ENCODE results near the gene DAAM2.

DNA sequence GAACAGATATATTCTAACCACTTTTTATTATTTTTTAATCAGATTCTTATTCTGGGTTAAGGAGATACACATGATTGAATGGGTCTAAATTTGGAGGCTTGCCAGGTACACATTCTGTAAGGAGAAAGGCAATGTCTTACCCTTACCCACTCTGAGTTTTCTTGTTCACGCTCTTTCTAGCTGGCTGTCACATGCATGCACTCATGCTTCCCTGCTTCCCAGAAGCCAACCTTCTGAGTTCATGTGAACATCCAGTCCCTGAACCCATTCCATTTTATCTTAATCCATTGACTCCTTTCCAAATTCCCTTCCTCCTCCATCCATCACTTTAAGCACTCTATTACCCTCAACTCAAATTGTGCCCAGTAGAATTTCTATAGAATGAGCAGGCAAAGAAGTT lies 159.5 kb downstream of the DAAM2 start:
- TF ChIP-seq, protein P1, sequence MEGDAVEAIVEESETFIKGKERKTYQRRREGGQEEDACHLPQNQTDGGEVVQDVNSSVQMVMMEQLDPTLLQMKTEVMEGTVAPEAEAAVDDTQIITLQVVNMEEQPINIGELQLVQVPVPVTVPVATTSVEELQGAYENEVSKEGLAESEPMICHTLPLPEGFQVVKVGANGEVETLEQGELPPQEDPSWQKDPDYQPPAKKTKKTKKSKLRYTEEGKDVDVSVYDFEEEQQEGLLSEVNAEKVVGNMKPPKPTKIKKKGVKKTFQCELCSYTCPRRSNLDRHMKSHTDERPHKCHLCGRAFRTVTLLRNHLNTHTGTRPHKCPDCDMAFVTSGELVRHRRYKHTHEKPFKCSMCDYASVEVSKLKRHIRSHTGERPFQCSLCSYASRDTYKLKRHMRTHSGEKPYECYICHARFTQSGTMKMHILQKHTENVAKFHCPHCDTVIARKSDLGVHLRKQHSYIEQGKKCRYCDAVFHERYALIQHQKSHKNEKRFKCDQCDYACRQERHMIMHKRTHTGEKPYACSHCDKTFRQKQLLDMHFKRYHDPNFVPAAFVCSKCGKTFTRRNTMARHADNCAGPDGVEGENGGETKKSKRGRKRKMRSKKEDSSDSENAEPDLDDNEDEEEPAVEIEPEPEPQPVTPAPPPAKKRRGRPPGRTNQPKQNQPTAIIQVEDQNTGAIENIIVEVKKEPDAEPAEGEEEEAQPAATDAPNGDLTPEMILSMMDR (optimal IDR thresholded peaks at IDR 0.05 in 1 of 3, IDR thresholded peaks at IDR 0.05 in 1 of 3, conservative IDR thresholded peaks at IDR 0.05 in 1 of 3; ENCODE audit: extremely low read depth in 1 of 3, insufficient read depth in 2 of 3, low read length in 3 of 3): no peak
- no peak for TF ChIP-seq EZH2 (IDR thresholded peaks at IDR 0.05; ENCODE audit: low read length)
